Measurements from ENCODE around the gene RGS6.

RGS6 gene

DNA sequence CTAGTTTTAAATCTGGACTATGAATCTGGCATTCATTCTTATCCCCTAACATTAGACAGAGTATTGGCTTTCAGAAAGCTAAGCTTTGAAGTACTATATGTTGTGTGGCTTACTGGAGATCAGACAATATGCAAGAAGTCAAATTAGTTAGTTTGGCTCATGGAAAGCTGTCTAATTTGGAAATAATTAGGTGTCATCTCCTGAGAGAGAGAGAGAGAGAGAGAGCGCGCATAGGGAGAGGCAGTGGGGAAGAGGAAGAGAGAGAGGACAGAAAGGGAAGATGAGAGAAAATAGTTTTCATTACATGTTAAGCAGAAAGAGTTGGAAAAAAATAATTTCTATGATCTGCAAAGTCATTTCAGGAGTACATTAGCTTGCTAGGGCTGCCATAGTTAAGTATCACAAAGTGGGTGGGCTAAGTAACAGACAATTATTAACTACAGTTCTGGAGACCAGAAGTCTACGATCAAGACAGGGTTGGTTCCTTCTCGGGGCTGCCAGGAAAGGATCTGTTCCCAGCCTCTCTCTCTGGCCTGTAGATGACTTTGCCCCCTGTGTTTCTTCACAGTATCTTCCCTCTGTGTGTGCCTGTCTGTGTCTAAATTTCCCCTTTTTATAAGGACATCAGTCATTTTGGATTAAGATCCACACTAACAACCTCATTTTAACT is 404.2 kb downstream of the RGS6 start:
- TF ChIP-seq CTCF (IDR thresholded peaks at IDR 0.05): no peak

GRCh38 chr14:72341237-72341636 is 409.0 kb downstream of the RGS6 start:
- TF ChIP-seq CTCF (IDR thresholded peaks at IDR 0.05): no peak

- TF ChIP-seq CTCF (IDR thresholded peaks at IDR 0.05): no peak
These were observed 409.5 kb downstream of the RGS6 start for GRCh38 chr14:72341686-72342085.

GRCh38 chr14:72347118-72347517 is 414.9 kb downstream of the RGS6 start:
- no peak for TF ChIP-seq CTCF (IDR thresholded peaks at IDR 0.05)

GRCh38 chr14:72350215-72350614 is 418.0 kb downstream of the RGS6 start:
- TF ChIP-seq CTCF (IDR thresholded peaks at IDR 0.05): no peak

DNA sequence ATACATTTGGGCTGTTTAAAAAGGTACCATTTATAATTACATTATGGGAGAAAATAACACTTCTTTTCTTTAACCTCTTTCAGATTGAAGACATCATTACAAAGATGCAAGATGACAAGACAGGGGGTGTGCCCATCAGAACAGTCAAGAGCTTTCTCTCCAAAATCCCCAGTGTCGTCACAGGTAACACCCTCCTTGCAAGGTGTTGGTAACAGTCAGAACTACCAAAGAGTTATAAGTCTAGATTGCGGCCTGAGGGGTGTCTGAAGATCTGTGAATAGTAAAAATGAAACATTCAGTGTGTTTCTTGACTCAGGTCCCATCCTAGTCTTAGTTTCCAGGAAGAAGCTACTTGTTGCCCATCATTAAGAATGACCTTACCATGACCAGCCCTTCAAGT is 419.8 kb downstream of the RGS6 start:
- no peak for TF ChIP-seq CTCF (IDR thresholded peaks at IDR 0.05)

DNA sequence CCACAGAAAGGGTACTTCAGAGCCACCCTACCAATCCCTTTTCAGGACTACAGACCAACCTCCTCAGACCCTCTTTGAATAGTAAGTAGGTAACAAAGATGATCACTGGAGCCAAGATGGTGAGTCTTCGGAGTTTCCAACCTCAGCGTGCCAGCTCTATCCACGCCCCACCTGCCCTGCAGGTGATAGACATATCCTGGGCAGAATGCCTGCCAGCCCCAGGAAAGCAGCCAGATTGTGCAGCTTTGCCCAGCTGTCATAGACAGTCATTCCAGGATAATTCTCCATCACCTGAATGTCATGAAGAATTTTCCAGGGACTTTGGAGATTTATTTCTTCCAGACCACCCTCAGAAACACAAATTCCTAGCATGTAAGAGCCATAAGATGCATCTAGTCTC is 434.4 kb downstream of the RGS6 start:
- no peak for TF ChIP-seq CTCF (IDR thresholded peaks at IDR 0.05)

DNA sequence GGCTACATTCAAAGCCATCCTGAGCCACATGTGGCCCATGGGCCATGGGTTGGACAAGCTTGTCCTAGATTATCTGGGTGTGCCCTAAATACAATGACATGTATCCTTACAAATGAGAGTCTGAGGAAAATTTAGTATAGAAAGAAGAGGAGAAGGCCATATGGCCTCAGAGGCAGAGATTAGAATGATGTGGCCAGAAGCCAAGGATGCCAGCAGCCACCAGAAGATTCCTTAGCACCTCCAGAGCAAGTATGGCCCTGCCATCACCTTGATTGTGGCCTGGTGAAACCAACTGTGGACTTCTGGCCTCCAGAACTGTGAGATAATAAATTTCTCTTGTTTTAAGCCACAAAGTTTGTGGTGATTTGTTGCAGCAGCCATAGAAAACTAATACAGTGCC is 436.9 kb downstream of the RGS6 start:
- no peak for TF ChIP-seq CTCF (IDR thresholded peaks at IDR 0.05)

Data from LNCAP (cell line).